A673 (cell line): ENCODE results near the gene TUBB3. TPM values are rescaled to one million over a fixed set of nuclear protein-coding genes. Genes with fewer than 3 reads are reported as not detected.
A peak's percentile ranks its signal among the peaks of the same experiment; 100 is the strongest.
"Not testable (repeated sequence)": the region's sequence is repeated elsewhere in the genome, so short reads cannot be mapped to it uniquely, and the experiment has no call there.

Source experiments
- Bru-seq: library from RNA; stranded (reverse); fragments of 400-500 nt; gene quantifications from one replicate; lab custom pipeline; 2021; lab: Mats Ljungman, UMichigan
- BruChase-seq, 2 experiments: library from RNA; stranded (reverse); fragments of 400-500 nt; gene quantifications; one replicate each; lab custom pipeline; 2021; lab: Mats Ljungman, UMichigan
- BruUV-seq: library from RNA; stranded (reverse); fragments of 400-500 nt; replicated peaks from 2 replicates; lab custom pipeline; 2021; lab: Mats Ljungman, UMichigan
- CTCF ChIA-PET: fragments of 300-600 bp; sonication (Branson Sonifier 250); formaldehyde crosslinking; loops from one replicate; lab custom pipeline; 2022; ENCODE audit warnings: antibody characterized with exemption; lab: Charles Lee
- POLR2A ChIA-PET: fragments of 300-600 bp; sonication (Branson Sonifier 250); formaldehyde crosslinking; loops from one replicate; lab custom pipeline; 2022; ENCODE audit warnings: antibody characterized with exemption; ENCODE audit not compliant: low non-redundant PET; lab: Charles Lee
- DNase-seq: peaks from one replicate; pipeline ENCODE4 v3.0.0-alpha.2; 2015; ENCODE audit warnings: low spot score
- H3K27ac ChIP-seq: fragments of 200-600 bp; sonication (generic); 2 replicates; pipeline ENCODE4 v1.5.1; 2016; ENCODE audit warnings: mixed run types, low read depth, mild to moderate bottlenecking, mixed read lengths, antibody characterized with exemption, low read length; ENCODE audit not compliant: poor library complexity, severe bottlenecking
- H3K27me3 ChIP-seq: fragments of 200-600 bp; sonication (generic); replicated peaks from 2 replicates; pipeline ENCODE4 v1.6.1; 2017; ENCODE audit warnings: mixed run types, low read depth, mild to moderate bottlenecking, mixed read lengths, antibody characterized with exemption, low read length; ENCODE audit not compliant: insufficient read depth, poor library complexity
- H3K36me3 ChIP-seq: fragments of 200-600 bp; sonication (generic); 2 replicates; pipeline ENCODE4 v1.6.1; 2016; ENCODE audit warnings: mixed run types, mild to moderate bottlenecking, mixed read lengths, antibody characterized with exemption, low read length; ENCODE audit not compliant: insufficient read depth, poor library complexity, severe bottlenecking
- H3K4me1 ChIP-seq: fragments of 200-600 bp; sonication (generic); 2 replicates; pipeline ENCODE4 v1.6.1; 2017; ENCODE audit warnings: mixed run types, mild to moderate bottlenecking, mixed read lengths, antibody characterized with exemption, low read length; ENCODE audit not compliant: insufficient read depth, poor library complexity, severe bottlenecking
- H3K4me3 ChIP-seq: fragments of 200-600 bp; sonication (generic); 2 replicates; pipeline ENCODE4 v1.5.1; 2016; ENCODE audit warnings: low read depth, mixed run types, mild to moderate bottlenecking, mixed read lengths, low read length; ENCODE audit not compliant: poor library complexity, severe bottlenecking
- H3K9me3 ChIP-seq: fragments of 200-600 bp; sonication (generic); 2 replicates; pipeline ENCODE4 v1.6.1; 2016; ENCODE audit warnings: mixed run types, low read depth, mild to moderate bottlenecking, mixed read lengths, antibody characterized with exemption, low read length; ENCODE audit not compliant: poor library complexity, severe bottlenecking
- EZH2 ChIP-seq: fragments of 200-600 bp; sonication (generic); IDR thresholded peaks from 2 replicates; pipeline ENCODE4 v1.6.1; 2017; ENCODE audit warnings: borderline replicate concordance, low read depth, mild to moderate bottlenecking, mixed read lengths, antibody characterized with exemption, low read length; ENCODE audit not compliant: poor library complexity, severe bottlenecking
- intact Hi-C: fragments of 100-400 bp; cut with micrococcal nuclease; formaldehyde crosslinking; loops from one replicate; pipeline ENCODE4 v1.10.0; 2022; ENCODE audit not compliant: unreplicated experiment
- long read RNA-seq: library from polyadenylated mRNA; stranded (forward); transcript quantifications from one replicate; pipeline ENCODE4 v2.0.0, GENCODE V29; 2022
- total RNA-seq: library from RNA; stranded (reverse); gene quantifications from 2 replicates; pipeline ENCODE4 v1.2.3, GENCODE V29; 2021
- TF ChIP-seq, protein P1 (sequence below): fragments of 300-800, 200-600 bp; sonication (generic); conservative IDR thresholded peaks from 2 replicates; pipeline ENCODE4 v1.5.1; 2017; ENCODE audit warnings: low read depth, mild to moderate bottlenecking, antibody characterized with exemption, low read length, moderate library complexity, mixed read lengths

The TUBB3 gene
- total RNA-seq: 273 and 297 TPM in 2 replicates
- Bru-seq, nascent RNA: percentile 45 among the genes with signal in this experiment
- percentile 46 among the genes with signal in this experiment for BruChase-seq, experiment 1, labeled RNA remaining after a 2-hour chase
- percentile 53 among the genes with signal in this experiment for BruChase-seq, experiment 2, labeled RNA remaining after a 6-hour chase
- long read RNA-seq, transcript TUBB3-201 (4 exons, 1,769 nt): major isoform, 174 of 254 reads
- long read RNA-seq, partial matches to known transcripts: 5 of 254 reads
- long read RNA-seq, other reads (novel, unspliced or antisense): 69 of 254 reads

DNA sequence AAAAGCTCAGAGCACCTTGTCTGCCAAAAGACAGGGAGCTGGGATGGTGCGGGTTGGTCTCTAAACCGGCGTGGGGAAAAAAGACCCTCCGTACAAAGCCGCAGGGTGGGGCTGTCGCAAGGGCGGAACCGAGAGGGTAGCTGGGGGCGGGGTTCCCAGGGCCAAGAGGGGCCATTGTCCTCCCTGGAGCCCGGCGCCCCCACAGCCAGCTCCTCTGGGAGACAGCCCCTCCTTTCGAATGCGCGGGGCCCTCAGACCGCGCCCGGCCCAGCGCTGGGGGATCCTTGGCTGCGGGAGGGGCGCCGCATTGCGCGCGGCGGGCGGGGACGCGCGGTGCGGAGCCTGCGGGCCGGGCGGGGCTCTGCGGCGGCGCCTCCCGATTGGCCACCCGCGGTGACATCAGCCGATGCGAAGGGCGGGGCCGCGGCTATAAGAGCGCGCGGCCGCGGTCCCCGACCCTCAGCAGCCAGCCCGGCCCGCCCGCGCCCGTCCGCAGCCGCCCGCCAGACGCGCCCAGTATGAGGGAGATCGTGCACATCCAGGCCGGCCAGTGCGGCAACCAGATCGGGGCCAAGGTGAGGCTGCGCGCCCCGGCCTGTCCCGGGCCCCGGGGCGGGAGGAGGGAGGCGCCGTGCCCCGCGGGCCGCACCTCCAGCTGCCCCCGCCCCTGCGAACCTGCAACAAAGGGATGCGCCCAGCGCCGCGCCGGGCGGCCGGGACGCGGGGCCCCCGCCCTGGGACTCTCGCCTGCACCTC lies at the start of gene TUBB3:
Gene TUBB3 (plus strand): TSS at position 459 of the 756 bp plus-strand sequence. CDS start 60 bp downstream, at position 519.
- Histone ChIP-seq H3K36me3 (peaks cover 4% of the 10 kb centered on the region), H3K27me3 (no peaks in the 10 kb centered on the region), H3K4me3 (peak within 1 kb of the TSS; percentile 95), H3K27ac (peak within 1 kb of the TSS; percentile 78), H3K4me1 (peaks cover 50% of the 10 kb centered on the region), H3K9me3 (no peaks in the 10 kb centered on the region)
- ChIA-PET POLR2A (interaction anchor here (0.6 kb wide), 1 partner anchor 461 kb away, joined by 3 read pairs; no protein-coding TSS in a partner anchor), CTCF (interaction anchor here (0.9 kb wide), 1 partner anchor 13 kb away, joined by 3 read pairs; no protein-coding TSS in a partner anchor)
- DNase-seq: peak; percentile 92
- intact Hi-C loops: loop anchor here (10.0 kb wide), 1 partner anchor 102 kb away; no protein-coding TSS in a partner anchor
- no TSS peak for BruUV-seq
- TF ChIP-seq, protein P1, sequence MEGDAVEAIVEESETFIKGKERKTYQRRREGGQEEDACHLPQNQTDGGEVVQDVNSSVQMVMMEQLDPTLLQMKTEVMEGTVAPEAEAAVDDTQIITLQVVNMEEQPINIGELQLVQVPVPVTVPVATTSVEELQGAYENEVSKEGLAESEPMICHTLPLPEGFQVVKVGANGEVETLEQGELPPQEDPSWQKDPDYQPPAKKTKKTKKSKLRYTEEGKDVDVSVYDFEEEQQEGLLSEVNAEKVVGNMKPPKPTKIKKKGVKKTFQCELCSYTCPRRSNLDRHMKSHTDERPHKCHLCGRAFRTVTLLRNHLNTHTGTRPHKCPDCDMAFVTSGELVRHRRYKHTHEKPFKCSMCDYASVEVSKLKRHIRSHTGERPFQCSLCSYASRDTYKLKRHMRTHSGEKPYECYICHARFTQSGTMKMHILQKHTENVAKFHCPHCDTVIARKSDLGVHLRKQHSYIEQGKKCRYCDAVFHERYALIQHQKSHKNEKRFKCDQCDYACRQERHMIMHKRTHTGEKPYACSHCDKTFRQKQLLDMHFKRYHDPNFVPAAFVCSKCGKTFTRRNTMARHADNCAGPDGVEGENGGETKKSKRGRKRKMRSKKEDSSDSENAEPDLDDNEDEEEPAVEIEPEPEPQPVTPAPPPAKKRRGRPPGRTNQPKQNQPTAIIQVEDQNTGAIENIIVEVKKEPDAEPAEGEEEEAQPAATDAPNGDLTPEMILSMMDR: no peak
- TF ChIP-seq EZH2: no peak

DNA sequence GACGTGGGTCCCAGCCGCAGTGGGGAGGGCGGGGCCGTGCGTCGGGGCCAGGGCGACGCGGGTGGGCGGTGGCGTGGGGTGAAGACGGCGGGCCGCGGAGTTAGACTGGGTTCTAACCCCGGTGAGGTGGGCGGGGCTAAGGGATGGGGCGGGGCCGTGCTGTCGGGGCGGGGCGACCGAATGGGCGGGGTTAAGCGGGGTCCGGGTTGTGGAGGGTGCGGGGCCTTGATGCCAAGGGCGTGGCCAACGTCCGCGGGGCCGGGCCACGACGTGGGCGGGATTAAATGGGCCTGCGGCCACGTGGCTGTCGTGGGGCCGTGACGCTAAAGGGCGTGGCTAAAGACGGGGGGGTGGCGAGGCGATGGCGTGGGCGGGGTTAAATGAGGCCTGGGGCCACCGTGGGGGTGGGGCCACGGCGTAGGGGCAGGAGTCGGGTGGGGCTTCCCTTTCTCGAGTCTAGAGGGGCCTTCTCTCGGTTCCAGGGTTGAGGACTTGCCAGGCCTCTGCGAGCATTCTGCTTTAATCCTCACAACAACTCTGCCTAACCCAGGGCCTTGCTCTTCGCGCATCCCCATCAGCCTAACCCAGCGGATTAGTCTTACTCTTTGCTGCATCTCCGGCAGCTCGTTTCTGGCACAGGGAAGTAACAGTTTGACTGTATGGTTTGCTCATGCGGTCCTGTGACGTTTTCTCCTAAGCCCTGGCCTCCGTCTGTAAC lies 49.0 kb upstream of the TUBB3 start:
- H3K9me3 ChIP-seq: no peaks in the 10 kb centered on the region
- CTCF ChIA-PET: interaction anchor here (0.6 to 1.0 kb wide), 4 partner anchors 10 to 71 kb away, joined by 3 to 13 read pairs (median 5); no protein-coding TSS in a partner anchor

DNA sequence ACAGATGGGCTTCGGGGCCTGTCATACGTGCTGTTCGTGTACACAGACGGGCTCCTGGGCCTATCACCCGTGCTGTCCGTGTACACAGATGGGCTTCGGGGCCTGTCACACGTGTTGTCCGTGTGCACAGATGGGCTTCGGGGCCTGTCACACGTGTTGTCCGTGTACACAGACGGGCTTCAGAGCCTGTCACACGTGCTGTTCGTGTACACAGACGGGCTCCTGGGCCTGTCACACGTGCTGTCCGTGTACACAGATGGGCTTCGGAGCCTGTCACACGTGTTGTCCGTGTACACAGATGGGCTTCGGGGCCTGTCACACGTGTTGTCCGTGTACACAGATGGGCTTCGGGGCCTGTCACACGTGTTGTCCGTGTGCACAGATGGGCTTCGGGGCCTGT lies 44.0 kb upstream of the TUBB3 start:
- intact Hi-C loops, H3K27ac ChIP-seq, POLR2A ChIA-PET, H3K9me3 ChIP-seq, DNase-seq, H3K27me3 ChIP-seq, BruUV-seq, H3K4me1 ChIP-seq, CTCF ChIA-PET, H3K4me3 ChIP-seq: not testable (repeated sequence)
- H3K36me3 ChIP-seq: peaks cover 39% of the 10 kb centered on the region

More for the DNA sequence above, 49.0 kb upstream of the TUBB3 start:
- BruUV-seq: no TSS peak
- POLR2A ChIA-PET: interaction anchor here (0.7 kb wide), 1 partner anchor 44 kb away, joined by 5 read pairs; the partner anchor contains the start of gene MC1R
- H3K27ac ChIP-seq: peak overlapping the region; percentile 99
- H3K4me3 ChIP-seq: peak overlapping the region; percentile 75
- peak; percentile 94 for DNase-seq
- TF ChIP-seq EZH2: no peak
- TF ChIP-seq, protein P1: no peak
- H3K27me3 ChIP-seq: no peaks in the 10 kb centered on the region
- H3K36me3 ChIP-seq: peaks cover 22% of the 10 kb centered on the region
- H3K4me1 ChIP-seq: peaks cover 7% of the 10 kb centered on the region
- intact Hi-C loops: no loop called here
